K562 (cell line): ENCODE results near the gene HELZ. TPM values are rescaled to one million over a fixed set of nuclear protein-coding genes. Genes with fewer than 3 reads are reported as not detected.

ENCODE experiments used
- CREB3 ChIP-seq: fragments of 450-650 bp; conservative IDR thresholded peaks from 2 replicates; pipeline ENCODE4 v1.6.1; 2016; ENCODE audit warnings: missing genetic modification characterization, low read depth, mild to moderate bottlenecking, missing compliant biosample characterization, moderate library complexity
- E2F1 ChIP-seq: sonication (generic); formaldehyde crosslinking; IDR thresholded peaks from 2 replicates; pipeline ENCODE4 v1.8.1; 2023; ENCODE audit warnings: mild to moderate bottlenecking, missing genetic modification reagents, moderate library complexity
- EHMT2 ChIP-seq: fragments of 450-650 bp; IDR thresholded peaks from 2 replicates; pipeline ENCODE4 v1.6.1; 2018; ENCODE audit warnings: antibody characterized with exemption
- EP400 ChIP-seq: fragments of 450-650 bp; IDR thresholded peaks from 2 replicates; pipeline ENCODE4 v1.6.1; 2017; ENCODE audit warnings: antibody characterized with exemption, mild to moderate bottlenecking, moderate library complexity
- FOSL1 ChIP-seq: fragments of 200-800 bp; sonication (Bioruptor generic); conservative IDR thresholded peaks from 2 replicates; pipeline ENCODE4 v1.6.1; 2016; ENCODE audit warnings: missing genetic modification characterization, missing compliant biosample characterization
- HDAC1 ChIP-seq, 2 experiments: fragments of 450-650 bp; IDR thresholded peaks; 2 replicates each; pipeline ENCODE4 v1.6.1; 2016 to 2017; ENCODE audit warnings: inconsistent platforms in 1 of 2, mild to moderate bottlenecking in 1 of 2, moderate library complexity in 1 of 2
- HMBOX1 ChIP-seq: sonication (generic); IDR thresholded peaks from 2 replicates; pipeline ENCODE4 v1.6.1; 2016
- MNT ChIP-seq, 2 experiments: fragments of 450-650 bp; conservative IDR thresholded peaks; 2 replicates each; pipeline ENCODE4 v1.6.1; 2017; ENCODE audit warnings: mild to moderate bottlenecking in 2 of 2, moderate library complexity in 2 of 2
- MTA2 ChIP-seq: fragments of 450-650 bp; IDR thresholded peaks from 2 replicates; pipeline ENCODE4 v1.6.1; 2016; ENCODE audit warnings: low read depth
- NR2C2 ChIP-seq, 2 experiments: fragments of 200-800 bp in 1 of 2; sonication (Bioruptor generic) in 1 of 2; sonication (generic) in 1 of 2; formaldehyde crosslinking in 1 of 2; IDR thresholded peaks; 2 replicates each; pipeline versions ENCODE4 v1.6.1 to v1.8.0; 2016 to 2022; ENCODE audit warnings: mild to moderate bottlenecking in 1 of 2, missing compliant biosample characterization in 1 of 2, missing genetic modification characterization in 1 of 2, missing genetic modification reagents in 1 of 2
- SMARCA4 ChIP-seq: fragments of 450-650 bp; IDR thresholded peaks from 2 replicates; pipeline ENCODE4 v1.6.1; 2016
- TOE1 ChIP-seq, 2 experiments: fragments of 450-650 bp in 1 of 2; sonication (generic) in 1 of 2; formaldehyde crosslinking in 1 of 2; IDR thresholded peaks; 2 replicates each; pipeline versions ENCODE4 v1.7.1 to v1.8.0; 2016 to 2022; ENCODE audit warnings: borderline replicate concordance in 2 of 2, mild to moderate bottlenecking in 2 of 2, antibody characterized with exemption in 1 of 2, inconsistent platforms in 1 of 2, low read depth in 1 of 2, missing genetic modification reagents in 1 of 2, moderate library complexity in 1 of 2
- TRIM24 ChIP-seq, 2 experiments: fragments of 450-650 bp; IDR thresholded peaks; 2 replicates each; pipeline ENCODE4 v1.6.1; 2016
- ZNF592 ChIP-seq: fragments of 450-650 bp; IDR thresholded peaks from 2 replicates; pipeline ENCODE4 v1.6.1; 2017; ENCODE audit warnings: antibody characterized with exemption, mild to moderate bottlenecking
- polyA plus RNA-seq, 8 experiments: library from polyadenylated mRNA; depleted of rRNA in 4 of 8; stranded (reverse) in 5 of 8; unstranded in 3 of 8; fragments of >200 nt; fragmentation: Nextera tagmentation in 2 of 8; fragmentation: Illumina TruSeq in 1 of 8; extraction: Ambion mirVana in 2 of 8; extraction: Trizol in 1 of 8; gene quantifications; 2 replicates each; pipeline versions ENCODE4 v1.2.1 to v1.2.3, GENCODE V29; 2011 to 2014; ENCODE audit warnings: inconsistent platforms in 1 of 8, missing spikeins in 1 of 8
- total RNA-seq, 7 experiments: library from RNA; depleted of rRNA in 6 of 7; stranded (reverse); fragments of >200 nt in 6 of 7; fragmentation: Illumina TruSeq in 2 of 7; extraction: Trizol in 2 of 7; gene quantifications; 2 replicates each; pipeline versions ENCODE4 v1.2.1 to v1.2.3, GENCODE V29; 2011 to 2021; ENCODE audit warnings: low replicate concordance in 1 of 7

The HELZ gene
- total and polyA plus RNA-seq, 9 of the 15 experiments (the other 6 are each of a cell fraction or from before 2014, with no cell fraction given) = 5.2 to 39.8 (median 17.3) TPM

- 0 out of 2 replicates have a peak, but pooled peaks have one; percentile 35 for TF ChIP-seq ZNF592
- TF ChIP-seq EHMT2 = 0 out of 2 replicates have a peak, but pooled peaks have one; percentile 46
- 0 out of 4 replicates have a peak, but pooled peaks of 1 of the 2 experiments have one; percentile 39 for TF ChIP-seq HDAC1 (IDR thresholded peaks at IDR 0.05)
- peak; percentile 32; the same call in 1 of the 2 replicates for TF ChIP-seq E2F1 (CRISPR knock-in tag)
- TF ChIP-seq CREB3 (tag) = 0 out of 2 replicates have a peak, but pooled peaks have one; percentile 49
- peak; percentile 34; the same call in 1 of the 2 replicates for TF ChIP-seq MTA2
- no peak for TF ChIP-seq NR2C2 (CRISPR knock-in tag; IDR thresholded peaks at IDR 0.05)
- peak; percentile 16; the same call in 1 of the 2 replicates for TF ChIP-seq NR2C2 (tag; IDR thresholded peaks at IDR 0.05)
- TF ChIP-seq SMARCA4 = peak; percentile 80
- TF ChIP-seq FOSL1 (tag) = peak; percentile 28
- TF ChIP-seq TRIM24 (IDR thresholded peaks at IDR 0.05) = 0 out of 4 replicates have a peak, but pooled peaks of 1 of the 2 experiments have one; percentile 32
- TF ChIP-seq HMBOX1 = peak; percentile 55
- 0 out of 2 replicates have a peak, but pooled peaks have one; percentile 37 for TF ChIP-seq TOE1 (IDR thresholded peaks at IDR 0.05; ENCODE audit: borderline replicate concordance)
- no peak for TF ChIP-seq TOE1 (CRISPR knock-in tag; IDR thresholded peaks at IDR 0.05; ENCODE audit: borderline replicate concordance, low read depth)
- TF ChIP-seq EP400 = peak; percentile 34; the same call in 1 of the 2 replicates
- peak in 1 of 2 experiments; percentile 30; a peak in 1 of 4 replicates for TF ChIP-seq MNT (conservative IDR thresholded peaks at IDR 0.05)
Measured at GRCh38 chr17:67241719-67242341, 3.2 kb downstream of the HELZ start (continued).
